ENCODE results near the gene MINDY4B. TPM values are rescaled to one million over a fixed set of nuclear protein-coding genes. Genes with fewer than 3 reads are reported as not detected.

The MINDY4B gene
- total RNA-seq, 1 experiment from 2014 or later, result not detected

- in situ Hi-C loops (cut with HindIII; ENCODE audit: low pct_unique_long_range_greater_than_20kb, low sequenced_read_pairs), result no loop called here
- no peak for DNase-seq (ENCODE audit: low read depth)
Measured at GRCh38 chr3:150905746-150906145, 507 bp upstream of the MINDY4B start.

- in situ Hi-C loops (cut with HindIII; ENCODE audit: low pct_unique_long_range_greater_than_20kb, low sequenced_read_pairs), result no loop called here
- no peak for DNase-seq (ENCODE audit: low read depth)
Measured at GRCh38 chr3:150902988-150903387, 2.3 kb downstream of the MINDY4B start.

- in situ Hi-C loops (cut with HindIII; ENCODE audit: low pct_unique_long_range_greater_than_20kb, low sequenced_read_pairs), result no loop called here
- no peak for DNase-seq (ENCODE audit: low read depth)
Measured at GRCh38 chr3:150901793-150902192, 3.4 kb downstream of the MINDY4B start.

- in situ Hi-C loops (cut with HindIII; ENCODE audit: low pct_unique_long_range_greater_than_20kb, low sequenced_read_pairs), result no loop called here
- DNase-seq (ENCODE audit: low read depth), result no peak
Measured at GRCh38 chr3:150899141-150899540, 6.1 kb downstream of the MINDY4B start.

GRCh38 chr3:150898046-150898754 lies 7.0 kb downstream of the MINDY4B start:
- no peak for DNase-seq (ENCODE audit: low read depth)
- in situ Hi-C loops (cut with HindIII; ENCODE audit: low pct_unique_long_range_greater_than_20kb, low sequenced_read_pairs), result no loop called here

GRCh38 chr3:150897592-150897991 lies 7.6 kb downstream of the MINDY4B start:
- in situ Hi-C loops (cut with HindIII; ENCODE audit: low pct_unique_long_range_greater_than_20kb, low sequenced_read_pairs), result no loop called here

GRCh38 chr3:150890831-150891230 lies 14.4 kb downstream of the MINDY4B start:
- no peak for DNase-seq (ENCODE audit: low read depth)

More at GRCh38 chr3:150897592-150897991, 7.6 kb downstream of the MINDY4B start:
- DNase-seq (ENCODE audit: low read depth), result no peak

GRCh38 chr3:150890295-150890694 lies 14.9 kb downstream of the MINDY4B start:
- no peak for DNase-seq (ENCODE audit: low read depth)
- in situ Hi-C loops (cut with HindIII; ENCODE audit: low pct_unique_long_range_greater_than_20kb, low sequenced_read_pairs), result no loop called here

More at GRCh38 chr3:150890831-150891230, 14.4 kb downstream of the MINDY4B start:
- in situ Hi-C loops (cut with HindIII; ENCODE audit: low pct_unique_long_range_greater_than_20kb, low sequenced_read_pairs), result no loop called here

- no peak for DNase-seq (ENCODE audit: low read depth)
- in situ Hi-C loops (cut with HindIII; ENCODE audit: low pct_unique_long_range_greater_than_20kb, low sequenced_read_pairs), result no loop called here
Measured at GRCh38 chr3:150889106-150889505, 16.1 kb downstream of the MINDY4B start.

GRCh38 chr3:150887031-150887430 lies 18.2 kb downstream of the MINDY4B start:
- in situ Hi-C loops (cut with HindIII; ENCODE audit: low pct_unique_long_range_greater_than_20kb, low sequenced_read_pairs), result no loop called here

GRCh38 chr3:150885535-150885934 lies 19.7 kb downstream of the MINDY4B start:
- in situ Hi-C loops (cut with HindIII; ENCODE audit: low pct_unique_long_range_greater_than_20kb, low sequenced_read_pairs), result no loop called here

More at GRCh38 chr3:150887031-150887430, 18.2 kb downstream of the MINDY4B start:
- no peak for DNase-seq (ENCODE audit: low read depth)

GRCh38 chr3:150878996-150879575 lies 26.2 kb downstream of the MINDY4B start:
- in situ Hi-C loops (cut with HindIII; ENCODE audit: low pct_unique_long_range_greater_than_20kb, low sequenced_read_pairs), result no loop called here
- DNase-seq (ENCODE audit: low read depth), result no peak

More at GRCh38 chr3:150885535-150885934, 19.7 kb downstream of the MINDY4B start:
- no peak for DNase-seq (ENCODE audit: low read depth)

GRCh38 chr3:150878290-150878689 lies 26.9 kb downstream of the MINDY4B start:
- in situ Hi-C loops (cut with HindIII; ENCODE audit: low pct_unique_long_range_greater_than_20kb, low sequenced_read_pairs), result no loop called here
- DNase-seq (ENCODE audit: low read depth), result no peak

GRCh38 chr3:150877303-150877702 lies 27.9 kb downstream of the MINDY4B start:
- in situ Hi-C loops (cut with HindIII; ENCODE audit: low pct_unique_long_range_greater_than_20kb, low sequenced_read_pairs), result no loop called here
- DNase-seq (ENCODE audit: low read depth), result no peak

GRCh38 chr3:150876611-150877265 lies 28.5 kb downstream of the MINDY4B start:
- in situ Hi-C loops (cut with HindIII; ENCODE audit: low pct_unique_long_range_greater_than_20kb, low sequenced_read_pairs), result no loop called here
- DNase-seq (ENCODE audit: low read depth), result no peak

GRCh38 chr3:150875548-150875947 lies 29.7 kb downstream of the MINDY4B start:
- in situ Hi-C loops (cut with HindIII; ENCODE audit: low pct_unique_long_range_greater_than_20kb, low sequenced_read_pairs), result no loop called here
- DNase-seq (ENCODE audit: low read depth), result no peak

GRCh38 chr3:150874666-150875219 lies 30.5 kb downstream of the MINDY4B start:
- in situ Hi-C loops (cut with HindIII; ENCODE audit: low pct_unique_long_range_greater_than_20kb, low sequenced_read_pairs), result no loop called here

GRCh38 chr3:150871192-150871591 lies 34.0 kb downstream of the MINDY4B start:
- in situ Hi-C loops (cut with HindIII; ENCODE audit: low pct_unique_long_range_greater_than_20kb, low sequenced_read_pairs), result no loop called here

More at GRCh38 chr3:150874666-150875219, 30.5 kb downstream of the MINDY4B start:
- no peak for DNase-seq (ENCODE audit: low read depth)

GRCh38 chr3:150870406-150870805 lies 34.8 kb downstream of the MINDY4B start:
- in situ Hi-C loops (cut with HindIII; ENCODE audit: low pct_unique_long_range_greater_than_20kb, low sequenced_read_pairs), result no loop called here
- DNase-seq (ENCODE audit: low read depth), result no peak

More at GRCh38 chr3:150871192-150871591, 34.0 kb downstream of the MINDY4B start:
- DNase-seq (ENCODE audit: low read depth), result no peak

All from Caki2 (cell line).